Uterus (tissue), 4 donors: ENCODE measurements around the gene WIPF1. TPM values are rescaled to one million over a fixed set of nuclear protein-coding genes. Genes with fewer than 3 reads are reported as not detected.

Experiments used
- DNase-seq, 2 donors: peaks; one replicate each; pipeline ENCODE4 v3.0.0-alpha.2; 2019 to 2020
- H3K27ac ChIP-seq, 2 donors: fragments of 200-600 bp; sonication (generic); 1 replicate in 1 of 2; 2 replicates in 1 of 2; pipeline ENCODE4 v1.5.1; 2016 to 2018
- H3K27me3 ChIP-seq, 2 donors: fragments of 200-600 bp; sonication (generic); one replicate each; pipeline ENCODE4 v1.5.1; 2018 to 2019; ENCODE audit warnings: control low read depth in 1 of 2
- H3K36me3 ChIP-seq, 2 donors: fragments of 200-600 bp; sonication (generic); one replicate each; pipeline ENCODE4 v1.5.1; 2019; ENCODE audit warnings: control low read depth in 1 of 2
- H3K4me1 ChIP-seq, 2 donors: fragments of 200-600 bp; sonication (generic); one replicate each; pipeline ENCODE4 v1.5.1; 2018 to 2019; ENCODE audit warnings: control low read depth in 1 of 2
- H3K4me3 ChIP-seq, 2 donors: fragments of 200-600 bp; sonication (generic); 1 replicate in 1 of 2; 2 replicates in 1 of 2; pipeline ENCODE4 v1.5.1; 2018 to 2019; ENCODE audit warnings: mild to moderate bottlenecking in 1 of 2
- H3K9me3 ChIP-seq, 2 donors: fragments of 200-600 bp; sonication (generic); one replicate each; pipeline ENCODE4 v1.5.1; 2019; ENCODE audit warnings: control low read depth in 1 of 2
- POLR2A ChIP-seq, 2 donors: fragments of 450-650 bp; IDR thresholded peaks; one replicate each; pipeline ENCODE4 v1.6.1; 2016; ENCODE audit warnings: antibody characterized with exemption in 2 of 2, mild to moderate bottlenecking in 1 of 2, moderate library complexity in 1 of 2
- intact Hi-C: fragments of 100-400 bp; cut with DNase I; formaldehyde crosslinking; loops from one replicate; pipeline ENCODE4 v1.15.1; 2023; ENCODE audit warnings: low total_unique reads
- total RNA-seq, 4 donors: library from RNA; depleted of rRNA in 3 of 4; stranded (reverse); fragments of >200 nt in 3 of 4; gene quantifications; one replicate each; pipeline versions ENCODE4 v1.1.0 to v1.2.4, GENCODE V29; 2014 to 2023
- TF ChIP-seq, protein P1 (sequence below), 4 experiments: fragments of 200-600 bp in 2 of 4; fragments of 450-650 bp in 2 of 4; sonication (generic) in 2 of 4; IDR thresholded peaks; one replicate each; pipeline ENCODE4 v1.5.1; 2016 to 2019; ENCODE audit warnings: antibody characterized with exemption in 4 of 4, mild to moderate bottlenecking in 2 of 4, moderate library complexity in 1 of 4
- donor health status: DM: yes; HTN: yes; CAD: no.

WIPF1 gene
- total RNA-seq, 4 donors from 2014 or later, result 12.3 to 61.9 (median 26.3) TPM

DNA sequence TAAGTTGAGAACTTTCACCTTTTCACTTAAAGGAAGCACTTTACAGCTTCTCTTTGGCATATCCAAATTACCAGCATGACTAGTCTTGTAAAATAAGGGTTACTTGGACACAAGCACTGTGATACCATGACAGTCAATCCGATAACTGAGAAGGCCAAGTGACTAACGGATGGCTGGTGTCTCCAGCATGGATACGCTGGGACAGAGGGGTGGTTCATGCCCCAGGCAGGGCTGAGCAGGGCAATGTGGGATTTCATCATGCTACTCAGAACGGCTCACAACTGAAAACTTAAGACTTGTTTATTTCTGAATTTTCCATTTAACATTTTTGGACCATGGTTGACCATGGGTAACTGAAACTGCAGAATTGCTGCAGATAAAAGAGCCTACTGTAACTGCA is 67.7 kb downstream of the WIPF1 start:
- Histone ChIP-seq H3K27me3 (no peaks in the 10 kb centered on the region), H3K27ac (no peak overlapping the region), H3K4me3 (no peak overlapping the region), H3K36me3 (no peaks in the 10 kb centered on the region), H3K9me3 (no peaks in the 10 kb centered on the region), H3K4me1 (no peaks in the 10 kb centered on the region)
- TF ChIP-seq POLR2A (IDR thresholded peaks at IDR 0.05), result no peak
- TF ChIP-seq, protein P1, sequence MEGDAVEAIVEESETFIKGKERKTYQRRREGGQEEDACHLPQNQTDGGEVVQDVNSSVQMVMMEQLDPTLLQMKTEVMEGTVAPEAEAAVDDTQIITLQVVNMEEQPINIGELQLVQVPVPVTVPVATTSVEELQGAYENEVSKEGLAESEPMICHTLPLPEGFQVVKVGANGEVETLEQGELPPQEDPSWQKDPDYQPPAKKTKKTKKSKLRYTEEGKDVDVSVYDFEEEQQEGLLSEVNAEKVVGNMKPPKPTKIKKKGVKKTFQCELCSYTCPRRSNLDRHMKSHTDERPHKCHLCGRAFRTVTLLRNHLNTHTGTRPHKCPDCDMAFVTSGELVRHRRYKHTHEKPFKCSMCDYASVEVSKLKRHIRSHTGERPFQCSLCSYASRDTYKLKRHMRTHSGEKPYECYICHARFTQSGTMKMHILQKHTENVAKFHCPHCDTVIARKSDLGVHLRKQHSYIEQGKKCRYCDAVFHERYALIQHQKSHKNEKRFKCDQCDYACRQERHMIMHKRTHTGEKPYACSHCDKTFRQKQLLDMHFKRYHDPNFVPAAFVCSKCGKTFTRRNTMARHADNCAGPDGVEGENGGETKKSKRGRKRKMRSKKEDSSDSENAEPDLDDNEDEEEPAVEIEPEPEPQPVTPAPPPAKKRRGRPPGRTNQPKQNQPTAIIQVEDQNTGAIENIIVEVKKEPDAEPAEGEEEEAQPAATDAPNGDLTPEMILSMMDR (IDR thresholded peaks at IDR 0.05), result no peak
- intact Hi-C loops, result no loop called here
- no peak for DNase-seq

DNA sequence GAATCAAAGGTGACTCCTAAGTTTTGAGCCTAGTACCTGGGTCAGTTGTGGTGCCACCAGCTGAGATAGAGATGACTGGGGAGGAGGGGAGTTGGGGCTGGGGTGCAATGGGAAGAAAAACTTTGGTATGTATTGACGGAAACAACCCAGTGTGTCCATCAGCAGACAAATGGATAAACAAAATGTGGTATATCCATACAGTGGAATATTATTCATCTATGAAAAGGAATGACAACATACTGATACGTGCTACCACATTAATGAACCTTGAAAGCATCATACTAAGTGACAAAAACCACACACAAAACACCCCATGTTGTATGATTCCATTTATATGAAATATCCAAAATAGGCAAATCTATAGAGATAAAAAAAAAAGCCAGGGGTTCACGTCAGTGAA is 69.6 kb downstream of the WIPF1 start:
- TF ChIP-seq, protein P1 (IDR thresholded peaks at IDR 0.05), result no peak
- TF ChIP-seq POLR2A (IDR thresholded peaks at IDR 0.05), result no peak
- Histone ChIP-seq H3K4me3 (no peak overlapping the region), H3K27ac (no peak overlapping the region), H3K9me3 (no peaks in the 10 kb centered on the region), H3K36me3 (no peaks in the 10 kb centered on the region), H3K27me3 (no peaks in the 10 kb centered on the region), H3K4me1 (no peaks in the 10 kb centered on the region)
- intact Hi-C loops, result no loop called here
- no peak for DNase-seq

DNA sequence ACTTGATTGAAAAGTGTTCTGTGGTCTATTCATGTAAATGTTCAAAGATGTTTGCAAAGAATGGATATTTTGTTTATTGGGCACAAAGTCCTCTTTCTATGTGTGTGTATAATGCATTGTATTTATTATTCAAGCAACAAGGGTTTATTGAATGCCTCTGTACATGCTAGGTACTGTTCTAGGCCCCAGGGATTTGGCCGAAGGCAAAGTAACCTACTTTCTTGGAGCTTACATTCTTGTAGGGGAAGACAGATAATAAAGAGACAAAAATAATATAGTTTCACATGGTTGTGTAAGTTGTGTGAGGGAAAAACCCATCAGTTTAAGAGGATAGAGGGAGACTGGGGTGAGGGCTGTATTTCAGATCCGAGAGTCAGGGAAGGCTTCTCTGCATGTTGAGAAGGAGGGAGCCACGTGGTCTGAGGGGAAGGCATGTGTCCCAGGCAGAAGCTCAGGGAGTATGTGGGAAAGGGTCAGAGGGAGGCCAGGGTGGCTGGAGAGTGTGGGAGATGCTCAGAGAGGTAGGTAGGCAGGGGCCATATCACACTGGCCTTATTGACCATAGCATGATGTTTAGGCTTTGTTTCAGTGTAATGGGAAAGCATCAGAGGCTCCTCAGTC is 70.4 kb downstream of the WIPF1 start:
- no peaks in the 10 kb centered on the region for H3K4me1 ChIP-seq
- TF ChIP-seq, protein P1 (IDR thresholded peaks at IDR 0.05), result no peak
- TF ChIP-seq POLR2A (IDR thresholded peaks at IDR 0.05), result no peak
- H3K4me3 ChIP-seq, result no peak overlapping the region
- H3K9me3 ChIP-seq, result no peaks in the 10 kb centered on the region
- intact Hi-C loops, result no loop called here
- no peak for DNase-seq
- H3K27me3 ChIP-seq, result no peaks in the 10 kb centered on the region
- no peak overlapping the region for H3K27ac ChIP-seq
- no peaks in the 10 kb centered on the region for H3K36me3 ChIP-seq

DNA sequence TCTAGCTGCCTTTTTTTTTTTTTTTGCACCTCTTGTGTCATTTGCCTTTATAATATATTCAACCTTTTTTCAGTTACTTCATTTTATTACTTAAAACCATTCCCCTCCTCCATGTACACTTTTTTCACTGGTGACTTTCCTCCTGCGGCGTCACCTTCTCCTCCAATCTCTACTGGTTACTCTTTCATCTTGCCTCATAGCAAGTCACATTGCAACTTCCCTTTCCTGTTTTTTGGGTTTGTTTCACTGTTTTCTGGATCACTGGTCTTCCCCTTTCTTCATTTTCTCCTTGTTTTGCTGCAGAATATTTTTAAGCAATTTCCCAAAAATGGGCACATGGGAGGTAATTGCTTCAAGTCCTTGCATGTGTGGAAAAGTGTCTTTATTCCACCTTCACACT is 73.1 kb downstream of the WIPF1 start:
- no peak for DNase-seq
- Histone ChIP-seq H3K27ac (no peak overlapping the region), H3K4me3 (no peak overlapping the region), H3K9me3 (no peaks in the 10 kb centered on the region), H3K27me3 (no peaks in the 10 kb centered on the region), H3K36me3 (no peaks in the 10 kb centered on the region), H3K4me1 (no peaks in the 10 kb centered on the region)
- TF ChIP-seq, protein P1 (IDR thresholded peaks at IDR 0.05), result no peak
- TF ChIP-seq POLR2A (IDR thresholded peaks at IDR 0.05), result no peak
- intact Hi-C loops, result no loop called here

DNA sequence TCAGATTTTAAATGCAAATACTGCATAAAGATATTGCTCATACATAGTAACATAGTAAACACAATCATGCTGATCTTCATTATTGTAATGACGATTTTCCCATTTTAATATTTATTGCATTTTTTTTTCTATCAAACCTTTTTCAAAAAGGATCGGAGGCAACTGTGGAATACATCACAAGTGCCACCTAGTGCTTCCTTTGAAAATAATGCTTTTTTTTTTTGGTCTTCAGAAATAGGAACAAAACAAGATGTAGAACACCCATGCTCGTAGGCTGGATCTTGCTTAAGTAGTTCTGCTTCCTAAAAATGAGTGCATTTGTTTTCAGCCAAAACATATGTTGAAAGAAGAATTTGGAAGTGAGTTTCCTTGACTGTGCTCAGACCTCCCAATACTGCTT is 75.1 kb downstream of the WIPF1 start:
- no peak for DNase-seq
- Histone ChIP-seq H3K4me3 (no peak overlapping the region), H3K9me3 (no peaks in the 10 kb centered on the region), H3K27ac (no peak overlapping the region), H3K36me3 (no peaks in the 10 kb centered on the region), H3K4me1 (no peaks in the 10 kb centered on the region), H3K27me3 (no peaks in the 10 kb centered on the region)
- no peak for TF ChIP-seq POLR2A (IDR thresholded peaks at IDR 0.05)
- TF ChIP-seq, protein P1 (IDR thresholded peaks at IDR 0.05), result peak in 1 of 4 experiments; percentile 19
- intact Hi-C loops, result no loop called here
